Erythroblast (primary cell): ENCODE results near the gene CYP2A6.
"Not testable (repeated sequence)": the region's sequence is repeated elsewhere in the genome, so short reads cannot be mapped to it uniquely, and the experiment has no call there.

Source experiments
- DNase-seq, 2 experiments: peaks; one replicate each; lab custom pipeline; 2025; lab: John Stamatoyannopoulos, UW
- GATA1 ChIP-seq: IDR thresholded peaks from 2 replicates; pipeline ENCODE4 v1.6.1; 2011; ENCODE audit warnings: low read depth, mild to moderate bottlenecking, control low read depth, low read length, moderate library complexity
- POLR2A ChIP-seq: IDR thresholded peaks from 2 replicates; pipeline ENCODE4 v1.6.1; 2011; ENCODE audit warnings: mild to moderate bottlenecking, low read length

CYP2A6 gene

DNA sequence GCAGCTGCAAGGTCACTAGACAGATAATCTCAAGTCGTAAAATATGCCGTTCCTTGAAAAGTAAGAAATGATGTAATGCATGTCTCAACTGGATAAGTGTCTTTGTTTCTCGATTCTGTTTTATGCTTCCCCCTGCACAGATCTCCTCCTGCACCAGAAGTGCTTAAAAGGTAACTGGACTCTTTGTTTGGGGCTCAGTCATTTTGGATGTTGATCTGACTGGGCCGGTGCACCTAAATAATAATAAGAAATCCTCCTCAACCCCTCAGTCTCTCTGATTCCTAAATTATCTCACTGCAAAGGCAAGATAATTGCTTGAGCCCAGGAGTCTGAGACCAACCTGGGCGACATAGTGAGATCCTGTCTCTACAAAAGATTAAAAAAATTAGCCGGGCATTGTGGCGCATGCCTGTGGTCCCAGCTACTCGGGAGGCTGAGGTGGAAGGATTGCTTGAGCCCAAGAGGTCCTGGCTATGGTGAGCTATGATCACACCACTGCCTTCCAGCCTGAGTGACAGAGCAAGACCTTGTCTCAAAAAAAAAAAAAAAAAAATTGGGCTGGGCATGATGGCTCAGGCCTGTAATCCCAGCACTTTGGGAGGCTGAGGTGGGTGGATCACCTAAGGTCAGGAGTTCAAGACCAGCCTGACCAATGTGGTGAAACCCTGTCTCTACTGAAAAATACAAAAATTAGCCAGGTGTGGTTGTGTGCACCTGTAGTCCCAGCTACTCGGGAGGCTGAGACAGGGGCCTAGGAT is 14.7 kb upstream of the CYP2A6 start:
- peak; percentile 75 to 90 for DNase-seq
- TF ChIP-seq POLR2A: peak; percentile 27

DNA sequence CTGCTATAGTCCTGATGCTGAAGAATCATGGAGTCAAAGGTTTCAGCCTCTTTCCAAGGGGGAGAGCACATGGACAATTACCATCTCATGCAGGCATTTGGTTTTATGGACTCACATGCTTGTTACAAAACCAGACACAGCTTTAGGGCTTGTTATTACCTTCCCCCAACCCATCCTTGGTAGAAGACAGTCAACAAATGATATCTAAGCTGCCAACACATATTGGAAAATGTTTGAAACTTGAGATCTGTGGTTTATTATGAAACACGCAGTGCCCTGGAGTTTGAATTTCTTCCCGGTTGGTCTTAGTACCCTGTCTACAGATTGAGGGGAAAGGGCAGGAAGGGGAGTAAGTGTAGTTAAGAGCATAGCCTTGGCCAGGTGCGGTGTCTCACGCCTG is 12.5 kb upstream of the CYP2A6 start:
- TF ChIP-seq POLR2A (no peak), GATA1 (no peak)
- no peak for DNase-seq

DNA sequence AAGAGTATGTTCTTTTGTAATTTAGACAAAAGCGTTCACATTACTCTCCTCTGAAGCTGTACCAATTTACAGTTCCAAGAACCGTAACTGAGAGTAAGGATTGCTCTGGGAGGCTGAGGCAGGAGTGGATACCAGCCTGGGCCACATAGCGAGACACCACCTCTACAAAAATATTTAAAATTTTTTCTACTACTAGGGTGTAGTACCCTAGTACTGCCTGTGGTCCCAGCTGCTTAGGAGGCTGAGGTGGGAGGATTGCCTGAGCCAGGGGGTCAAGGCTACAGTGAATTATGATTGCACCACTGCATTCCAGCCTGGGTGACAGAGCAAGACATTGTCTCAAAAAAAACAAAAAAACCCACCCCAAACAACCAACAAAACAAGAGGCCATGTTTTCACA is 12.1 kb upstream of the CYP2A6 start:
- TF ChIP-seq POLR2A: no peak
- no peak for TF ChIP-seq GATA1
- peak in 1 of 2 experiments; percentile 39 for DNase-seq

DNA sequence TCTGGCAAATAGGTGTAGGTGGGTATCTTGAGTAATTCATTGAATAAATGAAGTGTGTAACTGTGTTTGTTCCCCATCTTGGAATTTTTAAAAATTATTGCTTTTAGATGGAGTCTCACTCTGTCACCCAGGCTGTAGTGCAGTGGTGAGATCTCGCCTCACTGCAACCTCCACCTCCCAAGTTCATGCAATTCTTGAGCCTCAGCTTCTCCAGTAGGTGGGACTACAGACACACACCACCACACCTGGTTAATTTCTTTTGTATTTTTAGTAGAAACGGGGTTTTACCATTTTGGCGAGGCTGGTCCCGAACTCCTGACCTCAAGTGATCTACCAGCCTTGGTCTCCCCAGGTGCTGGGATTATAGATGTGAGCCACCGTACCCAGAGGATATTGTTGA is 7.9 kb upstream of the CYP2A6 start:
- DNase-seq: no peak
- TF ChIP-seq GATA1 (no peak), POLR2A (no peak)

DNA sequence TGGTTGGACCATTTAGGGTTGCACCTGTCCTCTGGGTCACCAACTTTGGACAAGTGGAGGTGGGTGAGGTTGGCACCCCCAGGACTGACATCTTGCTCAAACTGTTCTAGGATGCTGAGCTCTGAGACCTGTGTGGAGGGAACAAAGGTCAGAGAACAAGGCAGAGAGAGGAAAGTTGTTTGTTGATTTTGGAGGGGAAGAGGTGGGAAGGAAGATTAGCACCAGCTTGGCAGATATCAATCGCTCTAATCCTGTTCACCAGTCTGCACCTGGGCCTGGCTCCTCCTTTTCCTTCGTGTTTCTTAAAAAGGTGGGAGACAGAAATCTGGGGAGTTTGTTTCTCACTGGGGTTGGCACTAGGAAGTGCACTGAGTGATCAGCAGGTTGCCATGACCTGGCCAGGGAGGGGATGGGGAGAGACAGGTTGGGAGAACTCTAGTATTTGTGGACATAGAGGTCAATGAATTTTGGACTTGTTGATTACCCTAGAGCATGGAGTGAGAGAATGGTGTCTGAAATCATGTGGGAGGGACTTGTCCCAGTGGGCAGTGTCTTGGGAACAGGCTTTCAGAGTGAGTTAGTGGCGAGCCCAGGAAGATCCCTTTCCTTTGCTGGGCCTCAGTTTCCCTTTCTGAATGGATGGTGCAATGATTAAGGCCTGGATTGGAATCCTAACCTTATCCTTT is 2.4 kb upstream of the CYP2A6 start:
- DNase-seq: not testable (repeated sequence)

DNA sequence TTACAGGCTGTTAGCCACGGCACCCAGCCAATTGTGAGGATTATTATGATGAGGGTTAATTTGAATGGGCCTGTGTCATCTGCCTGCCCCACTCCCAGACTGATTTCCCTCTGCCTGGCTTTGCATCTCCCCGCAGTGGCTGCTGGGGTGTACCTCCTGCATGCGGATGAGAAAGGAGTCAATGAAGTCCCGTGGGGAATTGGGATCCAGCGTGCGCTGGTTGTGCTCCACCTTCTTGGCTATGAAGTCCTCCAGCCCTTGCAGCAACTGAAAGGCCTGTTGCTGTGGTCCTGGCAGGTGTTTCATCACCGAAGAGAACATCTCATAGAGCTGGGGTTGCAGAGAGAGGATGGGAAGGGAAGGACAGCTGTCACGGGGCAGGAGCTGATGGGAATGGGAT is 3.5 kb downstream of the CYP2A6 start:
- DNase-seq: not testable (repeated sequence)

DNA sequence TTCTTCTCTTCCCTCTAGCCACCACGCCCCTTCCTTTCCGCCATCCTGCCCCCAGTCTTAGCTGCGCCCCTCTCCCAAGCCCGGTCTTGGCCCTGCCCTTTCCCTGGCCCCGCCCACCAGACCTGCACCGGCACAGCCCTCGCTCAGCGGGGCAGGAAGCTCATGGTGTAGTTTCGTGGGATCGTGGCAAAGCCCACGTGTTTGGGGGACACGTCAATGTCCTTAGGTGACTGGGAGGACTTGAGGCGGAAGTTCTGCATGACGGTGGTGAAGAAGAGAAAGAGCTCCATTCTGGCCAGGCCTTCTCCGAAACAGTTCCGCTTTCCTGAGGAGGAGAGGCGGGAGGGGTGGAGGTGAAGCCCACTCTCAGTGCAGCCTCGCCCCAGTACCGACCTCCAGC is 6.6 kb downstream of the CYP2A6 start:
- DNase-seq: peak in 1 of 2 experiments; percentile 38

DNA sequence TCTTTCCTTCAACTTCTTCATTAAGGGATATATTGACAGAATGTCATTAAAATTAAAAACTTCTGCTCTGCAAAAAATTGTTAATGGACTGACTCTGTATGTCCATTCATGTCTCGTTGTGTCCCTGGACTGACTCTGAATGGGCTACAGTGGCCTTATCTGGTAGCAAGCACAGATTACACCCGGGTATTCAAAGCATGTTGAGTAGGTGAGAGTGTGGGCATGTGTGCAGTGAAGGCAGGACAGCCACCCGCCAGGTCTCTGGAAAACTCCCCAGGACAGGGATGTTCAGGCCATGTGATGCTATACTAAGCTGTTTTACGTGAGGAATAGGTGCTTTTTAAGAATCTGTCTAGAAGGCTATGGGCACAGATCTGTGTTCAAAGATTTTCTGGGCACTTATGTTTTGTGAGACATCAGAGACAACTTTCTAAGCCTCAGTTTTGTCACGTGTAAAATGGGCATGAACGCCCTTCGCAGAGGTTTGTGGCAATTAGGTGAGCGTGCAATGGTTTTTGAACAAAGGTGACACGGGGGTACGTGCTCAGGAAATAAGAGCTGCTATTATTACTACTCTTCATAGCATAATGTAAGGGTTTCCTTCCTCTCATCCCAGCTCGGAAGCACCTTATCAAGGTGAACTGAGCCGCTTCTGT is 7.1 kb downstream of the CYP2A6 start:
- not testable (repeated sequence) for DNase-seq

DNA sequence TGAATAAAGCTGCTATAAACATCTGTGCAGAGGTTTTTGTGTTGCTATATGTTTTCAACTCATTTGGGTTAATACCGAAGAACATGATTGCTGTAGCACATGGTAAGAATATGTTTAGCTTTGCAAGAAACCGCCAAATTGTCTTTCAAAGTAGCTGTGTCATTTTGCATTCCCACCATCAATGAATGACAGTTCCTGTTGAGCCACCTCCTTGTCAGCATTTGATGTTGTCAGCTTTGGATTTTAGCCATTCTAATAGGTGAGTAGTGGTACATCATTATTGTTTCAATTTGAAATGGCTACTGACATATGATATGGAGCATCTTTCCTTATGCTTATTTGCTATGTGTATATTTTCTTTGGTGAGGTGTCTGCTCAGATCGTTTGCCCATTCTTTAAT is 8.2 kb downstream of the CYP2A6 start:
- DNase-seq: not testable (repeated sequence)

DNA sequence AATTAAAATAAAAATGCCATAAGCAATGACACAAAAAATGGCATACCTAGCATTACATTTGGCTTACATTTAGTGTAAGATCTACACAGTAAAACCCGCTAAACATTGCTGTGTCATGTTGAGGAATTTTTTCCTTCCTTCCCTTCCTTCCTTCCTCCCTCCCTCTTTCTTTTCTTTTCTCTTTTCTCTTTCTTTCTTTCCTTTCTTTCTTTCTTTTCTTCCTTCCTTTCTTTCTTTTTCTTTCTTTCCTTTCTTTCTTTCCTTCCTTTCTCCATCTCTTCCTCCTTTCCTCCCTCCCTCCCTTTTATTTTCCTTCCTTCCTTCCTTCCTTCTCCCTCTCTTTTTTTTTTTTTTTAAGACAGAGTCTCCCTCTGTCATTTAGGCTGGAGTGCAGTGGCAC is 11.8 kb downstream of the CYP2A6 start:
- DNase-seq: not testable (repeated sequence)

DNA sequence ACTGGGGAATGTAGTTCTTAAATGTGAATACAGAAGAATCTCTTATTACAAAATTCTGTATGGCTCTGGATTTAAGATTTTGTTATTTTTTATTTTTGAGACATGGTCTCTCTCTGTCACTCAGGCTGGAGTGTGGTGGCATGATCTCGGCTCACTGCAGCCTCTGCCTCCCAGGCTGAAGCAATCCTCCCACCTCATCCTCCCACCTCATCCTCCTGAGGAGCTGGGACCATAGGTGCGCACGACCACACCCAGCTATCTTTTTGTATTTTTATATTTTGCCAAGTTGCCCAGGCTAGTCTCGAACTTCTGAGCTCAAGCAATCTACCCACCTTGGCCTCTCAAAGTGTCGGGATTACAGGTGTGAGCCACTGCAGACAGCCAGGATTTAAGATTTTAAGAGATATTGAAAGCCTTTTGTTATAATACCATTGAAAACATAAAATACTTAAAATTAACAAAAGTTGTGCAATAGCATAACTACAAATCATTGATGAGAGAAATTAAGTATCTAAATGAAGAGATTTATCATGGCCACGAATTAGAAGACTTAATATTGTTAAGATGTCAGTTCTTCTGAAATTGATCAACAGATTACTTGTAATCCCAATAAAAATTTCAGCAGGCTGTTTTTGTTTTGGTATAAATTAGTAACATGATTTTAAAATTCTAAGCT is 13.4 kb downstream of the CYP2A6 start:
- no peak for DNase-seq
- TF ChIP-seq GATA1 (no peak), POLR2A (no peak)

DNA sequence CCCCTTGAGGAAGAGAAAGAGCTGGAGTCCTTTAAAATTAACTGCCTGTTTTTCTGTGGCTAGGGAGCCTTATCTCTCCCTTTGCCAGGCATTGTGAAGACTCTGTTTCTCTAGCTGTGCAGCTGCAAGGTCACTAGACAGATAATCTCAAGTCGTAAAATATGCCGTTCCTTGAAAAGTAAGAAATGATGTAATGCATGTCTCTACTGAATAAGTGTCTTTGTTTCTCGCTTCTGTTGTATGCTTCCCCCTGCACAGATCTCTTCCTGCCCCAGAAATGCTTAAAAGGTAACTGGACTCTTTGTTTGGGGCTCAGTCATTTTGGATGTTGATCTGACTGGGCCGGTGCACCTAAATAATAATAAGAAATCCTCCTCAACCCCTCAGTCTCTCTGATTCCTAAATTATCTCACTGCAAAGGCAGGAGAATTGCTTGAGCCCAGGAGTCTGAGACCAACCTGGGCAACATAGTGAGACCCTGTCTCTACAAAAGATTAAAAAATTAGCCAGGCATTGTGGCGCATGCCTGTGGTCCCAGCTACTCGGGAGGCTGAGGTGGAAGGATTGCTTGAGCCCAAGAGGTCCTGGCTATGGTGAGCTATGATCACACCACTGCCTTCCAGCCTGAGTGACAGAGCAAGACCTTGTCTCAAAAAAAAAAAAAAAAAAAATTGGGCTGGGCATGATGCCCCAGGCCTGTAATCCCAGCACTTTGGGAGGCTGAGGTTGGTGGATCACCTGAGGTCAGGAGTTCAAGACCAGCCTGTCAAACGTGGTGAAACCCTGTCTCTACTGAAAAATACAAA is 16.3 kb downstream of the CYP2A6 start:
- peak; percentile 51 for TF ChIP-seq POLR2A
- DNase-seq: peak; percentile 57 to 79

DNA sequence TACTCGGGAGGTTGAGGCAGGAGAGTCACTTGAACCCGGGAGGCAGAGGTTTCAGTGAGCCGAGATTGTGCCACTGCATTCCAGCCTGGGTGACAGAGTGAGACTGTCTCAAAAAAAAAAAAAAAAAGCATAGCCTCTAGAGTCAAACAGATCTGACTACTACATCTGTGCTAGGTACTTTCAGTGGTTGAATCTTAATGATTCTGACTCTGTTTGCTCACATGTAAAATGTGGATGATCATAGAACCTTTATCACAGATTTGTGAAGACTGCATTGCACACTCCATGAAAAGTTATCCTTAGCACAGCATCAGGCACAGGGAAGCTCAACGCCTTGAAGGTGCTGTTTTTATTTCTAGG is 17.8 kb downstream of the CYP2A6 start:
- DNase-seq: not testable (repeated sequence)

DNA sequence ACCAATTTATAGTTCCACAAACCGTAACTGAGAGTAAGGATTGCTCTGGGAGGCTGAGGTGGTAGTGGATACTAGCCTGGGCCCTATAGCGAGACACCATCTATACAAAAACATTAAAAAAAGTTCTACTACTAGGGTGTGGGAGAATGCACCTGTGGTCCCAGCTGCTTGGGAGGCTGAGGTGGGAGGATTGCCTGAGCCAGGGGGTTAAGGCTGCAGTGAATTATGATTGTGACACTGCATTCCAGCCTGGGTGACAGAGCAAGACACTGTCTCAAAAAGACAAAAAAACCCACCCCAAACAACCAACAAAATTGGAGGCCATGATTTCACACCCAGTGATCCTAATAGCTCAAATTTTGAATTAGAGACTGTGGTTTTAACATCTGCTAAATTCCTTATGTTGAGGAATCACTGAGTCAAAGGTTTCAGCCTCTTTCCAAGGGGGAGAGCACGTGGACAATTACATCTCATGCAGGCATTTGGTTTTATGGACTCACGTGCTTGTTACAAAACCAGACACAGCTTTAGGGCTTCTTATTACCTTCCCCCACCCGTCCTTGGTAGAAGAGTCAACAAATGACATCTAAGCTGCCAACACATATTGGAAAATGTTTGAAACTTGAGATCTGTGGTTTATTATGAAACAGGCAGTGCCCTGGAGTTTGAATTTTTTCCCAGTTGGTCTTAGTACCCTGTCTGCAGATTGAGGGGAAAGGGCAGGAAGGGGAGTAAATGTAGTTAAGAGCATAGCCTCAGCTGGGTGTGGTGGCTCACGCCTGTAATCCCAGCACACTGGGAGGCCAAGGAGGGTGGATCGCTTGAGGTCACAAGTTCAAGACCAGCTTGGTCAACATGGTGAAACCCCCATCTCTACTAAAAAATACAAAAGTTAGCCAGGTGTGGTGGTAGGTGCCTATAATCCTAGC is 18.5 kb downstream of the CYP2A6 start:
- no peak for DNase-seq
- TF ChIP-seq GATA1: no peak
- no peak for TF ChIP-seq POLR2A

DNA sequence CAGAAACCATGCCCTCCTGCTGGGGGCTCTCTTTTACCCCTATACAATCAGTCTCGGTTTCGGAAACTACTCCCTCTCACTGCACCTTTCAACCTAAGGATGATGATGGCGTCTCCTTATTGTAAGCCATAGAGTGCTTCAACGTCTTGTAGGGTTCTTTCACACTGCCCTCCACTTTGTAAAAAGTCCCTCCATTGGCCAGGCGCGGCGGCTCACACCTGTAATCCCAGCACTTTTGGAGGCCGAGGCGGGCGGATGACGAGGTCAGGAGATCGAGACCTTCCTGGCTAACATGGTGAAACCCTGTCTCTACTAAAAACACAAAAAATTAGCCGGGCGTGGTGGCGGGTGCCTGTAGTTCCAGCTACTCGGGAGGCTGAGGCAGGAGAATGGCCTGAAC is 19.5 kb downstream of the CYP2A6 start:
- not testable (repeated sequence) for DNase-seq
